Vagina (tissue), 2 donors: ENCODE data around the gene TMEM214.

ENCODE experiments used
- CTCF ChIP-seq, 3 experiments: fragments of 450-650 bp in 2 of 3; fragments of 200-600 bp in 1 of 3; sonication (generic) in 1 of 3; IDR thresholded peaks; one replicate each; pipeline ENCODE4 v1.5.1; 2017 to 2019; ENCODE audit warnings: antibody characterized with exemption in 3 of 3, mild to moderate bottlenecking in 2 of 3, moderate library complexity in 2 of 3
- POLR2A ChIP-seq, 2 donors: fragments of 450-650 bp; IDR thresholded peaks; one replicate each; pipeline ENCODE4 v1.6.1; 2017; ENCODE audit warnings: antibody characterized with exemption in 2 of 2, mild to moderate bottlenecking in 2 of 2, moderate library complexity in 2 of 2
- POLR2AphosphoS5 ChIP-seq, 2 donors: sonication (generic); formaldehyde crosslinking; IDR thresholded peaks; one replicate each; pipeline ENCODE4 v1.9.0; 2017; ENCODE audit warnings: antibody characterized with exemption in 2 of 2, mild to moderate bottlenecking in 2 of 2, low read depth in 1 of 2; ENCODE audit not compliant: insufficient read depth in 1 of 2

GRCh38 chr2:27039871-27040270 lies 7.1 kb downstream of the TMEM214 start:
- no peak for TF ChIP-seq POLR2A (IDR thresholded peaks at IDR 0.05)
- TF ChIP-seq CTCF (IDR thresholded peaks at IDR 0.05) = no peak
- TF ChIP-seq POLR2AphosphoS5 (IDR thresholded peaks at IDR 0.05; ENCODE audit: insufficient read depth in 1 of 2, low read depth in 1 of 2) = no peak
